ENCODE results near the gene STX11.
"Not testable (repeated sequence)": the region's sequence is repeated elsewhere in the genome, so short reads cannot be mapped to it uniquely, and the experiment has no call there.

STX11 gene

DNA sequence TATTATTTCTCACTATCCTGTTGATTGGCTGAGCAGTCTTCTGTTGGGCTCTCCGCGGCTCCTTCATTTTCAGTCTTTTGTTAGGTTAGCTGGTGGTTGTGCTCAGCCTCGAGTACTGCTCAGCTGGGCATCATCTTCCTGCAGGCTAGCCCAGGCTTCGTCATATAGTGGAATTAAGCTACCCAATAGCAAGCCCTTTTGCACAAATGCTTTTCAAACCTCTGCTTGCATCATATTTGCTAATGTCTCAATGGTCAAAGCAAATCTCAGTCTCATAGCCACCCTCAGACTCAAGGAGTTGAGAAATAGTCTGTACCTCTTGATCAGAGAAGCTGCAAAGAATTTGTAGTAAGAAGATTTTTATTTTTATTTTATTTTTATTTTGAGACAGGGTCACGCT, 23.7 kb downstream of the STX11 start:
- Histone ChIP-seq H3K9ac (ENCODE audit: low read length) (no peak overlapping the region), H3K4me1 (ENCODE audit: control insufficient read depth, insufficient read depth, low read length) (no peaks in the 10 kb centered on the region), H3K27me3 (ENCODE audit: control insufficient read depth, insufficient read depth, low read length) (no peaks in the 10 kb centered on the region), H3K36me3 (ENCODE audit: control insufficient read depth, insufficient read depth, low read length) (no peaks in the 10 kb centered on the region), H3K9me3 (ENCODE audit: control insufficient read depth, insufficient read depth, low read depth, low read length) (no peaks in the 10 kb centered on the region), H3K27ac (ENCODE audit: low read depth, low read length) (no peak overlapping the region), H3K4me3 (ENCODE audit: low read depth, low read length) (no peak overlapping the region)

DNA sequence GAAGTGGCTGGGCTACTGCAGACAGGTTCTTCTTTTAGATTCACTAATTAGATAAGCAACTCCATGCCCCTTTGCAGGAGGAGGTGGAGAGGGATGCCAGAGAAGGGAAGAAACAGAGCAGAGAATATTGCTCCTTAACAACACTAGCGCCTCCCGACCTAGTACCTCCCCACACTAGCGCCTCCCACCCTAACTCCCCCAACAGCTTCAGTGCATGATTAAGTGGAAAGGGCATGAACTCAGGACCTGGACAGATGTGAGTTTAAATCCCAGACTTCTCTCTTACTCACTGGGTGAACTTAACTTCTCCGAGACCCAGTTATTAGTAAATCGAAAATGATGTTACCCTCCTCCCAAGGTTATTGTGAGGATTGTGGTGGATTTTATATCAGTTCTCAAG, 25.7 kb downstream of the STX11 start:
- Histone ChIP-seq H3K27me3 (ENCODE audit: control insufficient read depth, insufficient read depth, low read length) (no peaks in the 10 kb centered on the region), H3K4me3 (ENCODE audit: low read depth, low read length) (no peak overlapping the region), H3K27ac (ENCODE audit: low read depth, low read length) (no peak overlapping the region), H3K9me3 (ENCODE audit: control insufficient read depth, insufficient read depth, low read depth, low read length) (no peaks in the 10 kb centered on the region), H3K36me3 (ENCODE audit: control insufficient read depth, insufficient read depth, low read length) (no peaks in the 10 kb centered on the region), H3K4me1 (ENCODE audit: control insufficient read depth, insufficient read depth, low read length) (no peaks in the 10 kb centered on the region), H3K9ac (ENCODE audit: low read length) (no peak overlapping the region)

GRCh38 chr6:144177726-144178125, 27.4 kb downstream of the STX11 start:
- H3K27ac ChIP-seq (ENCODE audit: low read depth, low read length), result no peak overlapping the region
- H3K9ac ChIP-seq (ENCODE audit: low read length), result no peak overlapping the region
- H3K9me3 ChIP-seq (ENCODE audit: control insufficient read depth, insufficient read depth, low read depth, low read length), result no peaks in the 10 kb centered on the region
- H3K27me3 ChIP-seq (ENCODE audit: control insufficient read depth, insufficient read depth, low read length), result no peaks in the 10 kb centered on the region
- no peaks in the 10 kb centered on the region for H3K4me1 ChIP-seq (ENCODE audit: control insufficient read depth, insufficient read depth, low read length)
- no peaks in the 10 kb centered on the region for H3K36me3 ChIP-seq (ENCODE audit: control insufficient read depth, insufficient read depth, low read length)
- H3K4me3 ChIP-seq (ENCODE audit: low read depth, low read length), result no peak overlapping the region

DNA sequence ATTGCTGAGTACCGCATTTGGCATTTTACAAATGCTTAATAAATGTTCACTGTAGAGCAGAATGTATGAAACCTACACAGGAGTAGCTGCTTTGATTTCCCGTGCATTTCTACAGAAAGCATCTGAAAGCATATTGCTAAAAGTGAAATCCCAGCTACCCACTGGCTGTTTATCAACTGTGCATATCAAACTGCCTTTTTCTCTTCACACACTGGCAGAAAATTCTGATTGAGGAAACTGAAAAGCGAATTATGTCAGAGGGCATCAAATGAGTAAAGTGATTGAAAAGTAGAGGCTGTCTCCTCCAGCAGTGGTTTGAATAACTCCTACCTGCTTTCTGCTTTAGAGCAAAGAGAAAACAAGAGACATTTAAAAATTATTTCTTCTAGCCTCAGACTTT, 28.0 kb downstream of the STX11 start:
- Histone ChIP-seq H3K4me1 (ENCODE audit: control insufficient read depth, insufficient read depth, low read length) (no peaks in the 10 kb centered on the region), H3K9me3 (ENCODE audit: control insufficient read depth, insufficient read depth, low read depth, low read length) (no peaks in the 10 kb centered on the region), H3K27me3 (ENCODE audit: control insufficient read depth, insufficient read depth, low read length) (no peaks in the 10 kb centered on the region), H3K4me3 (ENCODE audit: low read depth, low read length) (no peak overlapping the region), H3K27ac (ENCODE audit: low read depth, low read length) (no peak overlapping the region), H3K36me3 (ENCODE audit: control insufficient read depth, insufficient read depth, low read length) (no peaks in the 10 kb centered on the region), H3K9ac (ENCODE audit: low read length) (no peak overlapping the region)

DNA sequence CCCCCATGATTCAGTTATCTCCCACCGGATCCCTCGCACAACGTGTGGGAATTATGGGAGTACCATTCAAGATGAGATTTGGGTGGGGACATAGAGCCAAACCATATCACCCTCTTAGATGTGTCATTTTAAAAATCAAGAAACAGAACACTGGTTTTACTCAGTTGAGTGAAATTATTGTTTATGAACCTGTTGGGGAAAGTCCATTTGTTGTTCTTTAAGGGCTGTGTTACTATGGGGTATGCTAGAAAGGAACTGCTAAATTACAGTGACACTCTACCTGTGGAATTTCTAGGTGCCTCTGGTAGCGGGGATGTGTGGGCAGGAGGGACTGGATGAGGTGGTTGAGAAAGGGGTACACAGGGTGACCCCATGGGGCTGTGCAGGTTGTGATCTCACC, 28.9 kb downstream of the STX11 start:
- no peak overlapping the region for H3K9ac ChIP-seq (ENCODE audit: low read length)
- H3K4me3 ChIP-seq (ENCODE audit: low read depth, low read length), result no peak overlapping the region
- H3K9me3 ChIP-seq (ENCODE audit: control insufficient read depth, insufficient read depth, low read depth, low read length), result no peaks in the 10 kb centered on the region
- H3K36me3 ChIP-seq (ENCODE audit: control insufficient read depth, insufficient read depth, low read length), result no peaks in the 10 kb centered on the region
- H3K4me1 ChIP-seq (ENCODE audit: control insufficient read depth, insufficient read depth, low read length), result no peaks in the 10 kb centered on the region
- no peaks in the 10 kb centered on the region for H3K27me3 ChIP-seq (ENCODE audit: control insufficient read depth, insufficient read depth, low read length)
- no peak overlapping the region for H3K27ac ChIP-seq (ENCODE audit: low read depth, low read length)

GRCh38 chr6:144179828-144180227, 29.5 kb downstream of the STX11 start:
- H3K27ac ChIP-seq (ENCODE audit: low read depth, low read length), result no peak overlapping the region
- H3K27me3 ChIP-seq (ENCODE audit: control insufficient read depth, insufficient read depth, low read length), result no peaks in the 10 kb centered on the region
- no peaks in the 10 kb centered on the region for H3K9me3 ChIP-seq (ENCODE audit: control insufficient read depth, insufficient read depth, low read depth, low read length)
- no peak overlapping the region for H3K9ac ChIP-seq (ENCODE audit: low read length)
- no peaks in the 10 kb centered on the region for H3K36me3 ChIP-seq (ENCODE audit: control insufficient read depth, insufficient read depth, low read length)
- H3K4me3 ChIP-seq (ENCODE audit: low read depth, low read length), result no peak overlapping the region
- no peaks in the 10 kb centered on the region for H3K4me1 ChIP-seq (ENCODE audit: control insufficient read depth, insufficient read depth, low read length)

DNA sequence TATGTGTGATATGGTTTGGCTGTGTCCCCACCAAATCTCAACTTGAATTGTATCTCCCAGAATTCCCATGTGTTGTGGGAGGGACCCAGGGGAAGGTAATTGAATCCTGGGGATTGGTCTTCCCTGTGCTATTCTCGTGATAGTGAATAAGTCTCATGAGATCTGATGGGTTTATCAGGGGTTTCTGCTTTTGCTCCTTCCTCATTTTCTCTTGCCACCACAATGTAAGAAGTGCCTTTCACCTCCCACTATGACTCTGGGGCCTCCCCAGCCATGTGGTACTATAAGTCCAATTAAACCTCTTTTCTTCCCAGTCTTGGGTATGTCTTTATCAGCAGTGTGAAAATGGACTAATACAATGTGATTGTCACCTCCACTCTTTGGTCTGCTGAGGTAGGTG, 30.0 kb downstream of the STX11 start:
- H3K4me1 ChIP-seq (ENCODE audit: control insufficient read depth, insufficient read depth, low read length); H3K36me3 ChIP-seq (ENCODE audit: control insufficient read depth, insufficient read depth, low read length); H3K27me3 ChIP-seq (ENCODE audit: control insufficient read depth, insufficient read depth, low read length); H3K4me3 ChIP-seq (ENCODE audit: low read depth, low read length); H3K9ac ChIP-seq (ENCODE audit: low read length); H3K9me3 ChIP-seq (ENCODE audit: control insufficient read depth, insufficient read depth, low read depth, low read length); H3K27ac ChIP-seq (ENCODE audit: low read depth, low read length): not testable (repeated sequence)

DNA sequence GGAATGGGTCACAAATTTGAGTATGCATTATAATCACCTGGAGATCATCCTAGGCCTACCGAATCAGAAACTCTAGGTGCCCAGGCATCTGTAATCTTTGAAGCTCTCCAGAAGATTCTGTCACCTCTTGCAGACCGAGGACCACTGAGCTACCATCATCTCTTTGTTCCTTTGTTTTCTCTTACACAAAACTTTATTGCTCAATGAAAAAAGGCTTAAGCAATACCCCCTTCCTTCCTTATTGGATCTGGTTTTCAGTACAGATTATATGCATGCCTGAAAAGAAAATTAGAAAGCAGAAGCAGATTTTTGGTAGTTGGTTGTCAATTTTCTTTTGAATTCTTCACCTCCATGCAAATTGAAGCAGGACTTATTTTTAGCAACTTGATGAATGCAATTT, 31.3 kb downstream of the STX11 start:
- Histone ChIP-seq H3K27me3 (ENCODE audit: control insufficient read depth, insufficient read depth, low read length) (no peaks in the 10 kb centered on the region), H3K9ac (ENCODE audit: low read length) (no peak overlapping the region), H3K27ac (ENCODE audit: low read depth, low read length) (no peak overlapping the region), H3K4me1 (ENCODE audit: control insufficient read depth, insufficient read depth, low read length) (no peaks in the 10 kb centered on the region), H3K4me3 (ENCODE audit: low read depth, low read length) (no peak overlapping the region), H3K36me3 (ENCODE audit: control insufficient read depth, insufficient read depth, low read length) (no peaks in the 10 kb centered on the region), H3K9me3 (ENCODE audit: control insufficient read depth, insufficient read depth, low read depth, low read length) (no peaks in the 10 kb centered on the region)

DNA sequence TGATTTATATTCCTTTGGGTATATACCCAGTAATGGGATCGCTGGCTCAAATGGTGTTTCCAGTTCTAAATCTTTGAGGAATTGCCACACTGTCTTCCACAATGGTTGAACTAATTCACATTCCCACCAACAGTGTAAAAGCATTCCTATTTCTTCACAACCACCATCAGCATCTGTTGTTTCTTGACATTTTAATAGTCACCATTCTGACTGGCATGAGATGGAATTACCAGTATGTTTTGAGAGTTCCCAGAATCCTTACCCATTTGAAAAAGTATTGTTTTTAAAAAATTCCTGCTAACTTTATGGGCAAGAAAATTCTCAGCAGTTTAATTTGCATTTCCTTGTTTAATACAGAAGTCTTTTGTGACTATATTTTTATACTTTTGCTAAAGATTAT, 33.9 kb downstream of the STX11 start:
- not testable (repeated sequence) for H3K4me3 ChIP-seq (ENCODE audit: low read depth, low read length); H3K4me1 ChIP-seq (ENCODE audit: control insufficient read depth, insufficient read depth, low read length); H3K27ac ChIP-seq (ENCODE audit: low read depth, low read length); H3K36me3 ChIP-seq (ENCODE audit: control insufficient read depth, insufficient read depth, low read length); H3K9ac ChIP-seq (ENCODE audit: low read length); H3K27me3 ChIP-seq (ENCODE audit: control insufficient read depth, insufficient read depth, low read length); H3K9me3 ChIP-seq (ENCODE audit: control insufficient read depth, insufficient read depth, low read depth, low read length)

DNA sequence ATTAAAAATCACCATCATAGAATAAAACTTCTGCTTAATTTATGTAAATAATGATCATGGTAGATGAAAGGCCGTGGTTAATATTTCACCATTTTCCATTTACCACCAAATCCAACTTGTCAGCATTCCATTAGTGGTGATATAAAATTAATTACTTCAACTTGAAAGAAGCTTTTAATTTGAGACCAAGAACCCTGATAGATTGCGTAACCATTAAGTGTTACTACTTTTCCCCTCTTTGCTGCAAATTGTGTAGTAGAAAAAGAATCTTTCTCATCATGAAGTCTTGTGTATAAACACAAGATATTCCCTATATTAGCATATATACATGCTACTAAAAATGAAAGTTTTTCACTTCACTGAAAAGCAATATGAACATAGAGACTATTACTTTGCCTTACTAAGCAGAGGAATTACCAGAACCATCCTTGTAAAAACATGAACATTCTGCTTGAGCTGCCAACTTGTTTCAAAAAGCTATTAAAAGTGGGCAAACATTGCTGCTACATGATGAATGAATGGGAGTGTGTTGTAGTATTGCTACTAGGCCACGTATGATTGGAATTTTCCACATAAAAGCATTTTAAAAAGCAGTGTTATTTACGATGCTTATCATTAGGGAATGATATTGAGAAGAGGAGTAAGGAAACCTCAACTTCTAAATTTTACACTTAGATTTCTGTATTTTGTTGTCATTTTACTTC, 35.0 kb downstream of the STX11 start:
- Histone ChIP-seq H3K27me3 (ENCODE audit: control insufficient read depth, insufficient read depth, low read length) (no peaks in the 10 kb centered on the region), H3K9ac (ENCODE audit: low read length) (no peak overlapping the region), H3K4me1 (ENCODE audit: control insufficient read depth, insufficient read depth, low read length) (no peaks in the 10 kb centered on the region), H3K9me3 (ENCODE audit: control insufficient read depth, insufficient read depth, low read depth, low read length) (no peaks in the 10 kb centered on the region), H3K27ac (ENCODE audit: low read depth, low read length) (no peak overlapping the region), H3K4me3 (ENCODE audit: low read depth, low read length) (no peak overlapping the region), H3K36me3 (ENCODE audit: control insufficient read depth, insufficient read depth, low read length) (no peaks in the 10 kb centered on the region)

- H3K27me3 ChIP-seq (ENCODE audit: control insufficient read depth, insufficient read depth, low read length), result no peaks in the 10 kb centered on the region
- no peak overlapping the region for H3K4me3 ChIP-seq (ENCODE audit: low read depth, low read length)
- H3K27ac ChIP-seq (ENCODE audit: low read depth, low read length), result no peak overlapping the region
- H3K36me3 ChIP-seq (ENCODE audit: control insufficient read depth, insufficient read depth, low read length), result no peaks in the 10 kb centered on the region
- no peak overlapping the region for H3K9ac ChIP-seq (ENCODE audit: low read length)
- H3K9me3 ChIP-seq (ENCODE audit: control insufficient read depth, insufficient read depth, low read depth, low read length), result no peaks in the 10 kb centered on the region
- no peaks in the 10 kb centered on the region for H3K4me1 ChIP-seq (ENCODE audit: control insufficient read depth, insufficient read depth, low read length)
Observed at GRCh38 chr6:144186817-144187625, 36.7 kb downstream of the STX11 start.
